ENCODE measurements around the gene L3MBTL2.
"Not testable (repeated sequence)": the region's sequence is repeated elsewhere in the genome, so short reads cannot be mapped to it uniquely, and the experiment has no call there.

The L3MBTL2 gene

GRCh38 chr22:41242396-41243117 lies 37.4 kb downstream of the L3MBTL2 start:
- no peak for DNase-seq

DNA sequence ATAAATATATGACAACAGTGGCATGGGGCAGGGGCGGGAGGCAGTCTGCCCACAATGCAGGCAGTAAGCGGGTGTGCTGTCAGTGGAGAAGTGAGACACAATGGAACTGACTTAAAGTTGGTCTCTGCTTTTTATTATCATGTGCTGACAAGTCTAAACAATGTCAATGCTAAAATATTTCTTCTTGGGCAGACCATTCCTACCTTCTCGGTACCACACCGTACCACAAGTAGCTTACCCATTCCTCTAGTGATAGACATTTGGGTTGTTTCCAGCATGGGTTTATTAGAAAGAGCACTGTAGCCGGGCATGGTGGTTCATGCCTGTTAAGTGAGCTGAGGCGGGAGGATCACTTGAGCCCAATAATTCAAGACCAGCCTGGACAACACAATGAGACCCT lies 38.2 kb downstream of the L3MBTL2 start:
- no peak for DNase-seq

GRCh38 chr22:41245917-41246499 lies 40.9 kb downstream of the L3MBTL2 start:
- no peak for DNase-seq

DNA sequence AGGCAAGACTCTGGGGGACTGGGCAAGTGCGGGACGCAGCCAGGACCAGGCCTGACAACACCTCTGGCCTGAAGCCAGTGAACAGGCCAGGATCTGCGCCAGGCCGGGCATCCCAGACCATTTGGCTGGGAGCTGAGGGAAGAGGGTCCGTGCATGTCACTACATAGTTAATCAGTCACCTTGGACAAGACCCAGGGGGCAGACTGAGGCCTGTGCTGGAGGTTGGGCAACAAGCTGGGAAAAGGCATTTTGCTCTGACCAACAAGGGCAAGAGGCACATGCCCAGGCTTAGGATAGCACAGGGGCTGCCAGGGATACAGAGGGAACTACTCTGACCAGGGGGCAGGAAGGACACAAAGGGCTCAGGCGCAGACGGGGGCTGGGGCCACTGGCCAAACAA lies 42.6 kb downstream of the L3MBTL2 start:
- no peak for DNase-seq

DNA sequence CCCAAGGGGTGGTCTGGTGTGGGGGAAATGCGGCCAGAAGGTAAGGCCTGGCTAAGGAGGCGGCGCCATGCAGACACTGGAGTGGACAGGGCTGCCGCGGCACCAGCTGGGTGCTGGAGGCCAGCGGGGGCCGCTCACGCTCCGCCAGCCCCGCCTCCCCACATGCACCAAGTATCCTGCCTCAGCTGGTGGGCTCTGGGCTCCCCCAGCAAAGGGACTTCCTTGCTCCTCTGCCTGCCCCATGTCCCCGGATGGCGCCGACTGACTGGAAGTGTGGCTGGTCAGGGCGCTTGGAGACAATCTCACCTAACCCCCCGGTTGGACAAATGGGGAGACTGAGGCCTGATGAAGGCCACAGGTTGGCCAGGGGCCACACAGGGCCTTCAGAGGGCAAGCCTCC lies 43.2 kb downstream of the L3MBTL2 start:
- DNase-seq, result no peak

- DNase-seq, result no peak
These were observed 43.6 kb downstream of the L3MBTL2 start for GRCh38 chr22:41248758-41249157.

DNA sequence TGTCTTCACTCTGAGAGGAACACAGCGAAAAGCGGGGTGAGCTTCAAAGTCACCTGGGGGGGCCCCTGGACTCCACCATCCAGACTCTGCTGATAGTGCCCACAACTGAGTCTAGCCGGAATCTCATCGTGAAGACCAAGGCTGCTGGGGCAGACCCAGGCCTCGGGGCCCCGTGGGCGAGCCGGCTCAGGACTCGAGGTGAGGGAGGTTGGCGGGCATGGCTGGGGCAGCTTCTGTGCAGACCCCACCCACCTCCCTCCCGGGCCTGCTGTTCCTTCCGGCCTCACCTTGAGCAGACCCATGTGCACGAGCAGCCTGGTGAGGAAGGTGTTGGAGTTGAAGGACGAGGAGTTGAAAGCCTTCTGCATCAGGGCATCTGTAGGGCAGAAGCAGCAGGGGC lies 44.3 kb downstream of the L3MBTL2 start:
- no peak for DNase-seq

- DNase-seq, result no peak
These were observed 45.0 kb downstream of the L3MBTL2 start for GRCh38 chr22:41250127-41250526.

- DNase-seq, result no peak
These were observed 47.3 kb downstream of the L3MBTL2 start for GRCh38 chr22:41252365-41252764.

DNA sequence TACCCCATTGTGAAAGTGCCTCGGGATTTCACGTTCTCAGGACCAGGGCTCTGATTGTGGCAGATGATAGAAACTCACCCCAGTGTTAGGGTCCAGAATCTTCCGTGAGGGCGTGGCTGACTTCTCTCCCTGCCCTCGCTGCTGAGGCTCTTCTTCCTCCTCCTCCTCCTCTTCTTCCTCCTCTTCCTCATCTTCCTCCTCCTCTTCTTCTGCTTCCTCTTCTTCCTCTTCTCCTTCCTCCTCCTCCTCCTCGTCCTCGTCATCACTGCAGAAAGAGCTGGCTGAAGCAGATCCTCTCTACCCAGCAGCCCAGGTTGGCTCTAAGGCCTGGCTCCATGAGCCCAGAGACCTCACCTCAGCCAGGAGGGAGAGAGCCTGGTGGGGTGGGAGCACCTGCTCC lies 49.1 kb downstream of the L3MBTL2 start:
- no peak for DNase-seq

- DNase-seq, result no peak
These were observed 51.4 kb downstream of the L3MBTL2 start for GRCh38 chr22:41256254-41257253.

DNA sequence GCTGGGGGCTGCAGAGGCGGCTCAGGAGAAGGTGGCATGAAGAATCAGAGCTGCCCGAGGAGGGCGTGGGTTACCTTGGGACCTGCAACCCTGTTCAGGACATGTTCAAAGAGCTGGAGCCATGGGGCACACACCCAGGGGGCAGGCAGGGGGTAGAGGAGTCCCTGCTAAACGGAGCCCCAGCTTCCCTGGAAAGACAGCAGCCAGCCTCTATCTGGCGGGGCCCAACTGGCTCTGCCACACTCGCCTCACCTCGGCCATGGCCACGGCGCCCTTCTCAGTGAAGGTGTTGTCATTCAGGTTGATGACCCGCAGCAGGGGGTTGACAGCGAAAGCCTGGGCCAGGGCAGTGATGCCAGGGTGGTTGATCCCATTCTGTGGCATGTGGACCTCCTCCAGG lies 52.6 kb downstream of the L3MBTL2 start:
- DNase-seq, result no peak

DNA sequence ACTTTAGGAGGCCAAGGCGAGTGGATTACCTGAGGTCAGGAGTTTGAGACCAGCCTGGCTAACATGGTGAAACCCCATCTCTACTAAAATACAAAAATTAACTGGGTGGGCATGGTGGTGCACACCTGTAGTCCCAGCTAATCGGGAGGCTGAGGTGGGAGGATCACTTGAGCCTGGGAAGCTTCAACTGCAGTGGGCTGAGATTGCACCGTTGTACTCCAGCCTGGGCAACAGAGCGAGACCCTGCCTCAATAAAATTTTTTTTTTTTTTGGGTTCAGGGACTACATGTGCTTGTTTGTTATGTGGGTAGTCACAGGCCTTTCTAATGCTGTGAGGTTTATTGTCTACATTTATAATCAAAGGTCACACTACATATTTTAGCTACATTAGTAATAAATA lies 54.6 kb downstream of the L3MBTL2 start:
- not testable (repeated sequence) for DNase-seq

- no peak for DNase-seq
These were observed 55.8 kb downstream of the L3MBTL2 start for GRCh38 chr22:41260871-41261270.

- no peak for DNase-seq
These were observed 56.6 kb downstream of the L3MBTL2 start for GRCh38 chr22:41261541-41262249.

GRCh38 chr22:41262250-41262765 lies 57.2 kb downstream of the L3MBTL2 start:
- no peak for DNase-seq

DNA sequence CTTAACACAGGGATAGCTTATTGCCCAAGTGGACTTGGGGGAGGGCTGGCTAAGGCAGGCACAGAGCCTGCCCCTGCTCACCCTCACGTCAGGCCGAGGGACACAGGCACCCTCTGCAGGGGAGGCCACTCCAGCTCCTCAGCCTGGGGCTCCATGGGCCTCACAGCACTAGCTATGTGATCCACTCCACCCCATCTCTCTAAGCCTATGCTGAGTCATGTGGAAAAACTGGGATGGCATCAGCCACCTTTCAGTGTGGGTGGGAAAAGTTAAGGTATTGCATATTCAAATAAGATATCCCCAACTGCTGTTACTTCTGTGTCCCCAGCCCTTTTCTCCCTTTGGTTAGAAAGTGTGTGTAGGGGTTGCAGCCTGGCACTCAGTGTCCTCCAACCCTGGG lies 58.6 kb downstream of the L3MBTL2 start:
- no peak for DNase-seq

- no peak for DNase-seq
These were observed 59.4 kb downstream of the L3MBTL2 start for GRCh38 chr22:41264408-41264941.

DNA sequence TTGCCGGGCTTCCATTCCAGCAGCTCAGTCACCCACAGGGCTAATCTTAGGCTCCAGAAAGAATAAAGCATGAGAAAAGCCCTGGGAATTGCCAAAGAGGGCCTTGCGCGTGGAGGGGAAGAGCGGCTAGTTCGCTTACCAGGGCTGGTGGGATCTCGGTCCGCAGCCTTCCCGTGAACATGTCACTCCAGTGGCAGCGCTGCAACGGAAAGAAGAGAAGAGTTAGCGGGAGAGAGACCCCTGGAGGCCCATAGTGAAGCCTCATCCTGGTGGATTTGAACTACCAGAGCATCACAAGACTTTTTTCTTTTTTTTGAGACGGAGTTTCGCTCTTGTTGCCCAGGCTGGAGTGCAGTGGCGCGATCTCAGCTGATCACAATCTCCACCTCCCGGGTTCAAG lies 62.8 kb downstream of the L3MBTL2 start:
- DNase-seq, result no peak

DNA sequence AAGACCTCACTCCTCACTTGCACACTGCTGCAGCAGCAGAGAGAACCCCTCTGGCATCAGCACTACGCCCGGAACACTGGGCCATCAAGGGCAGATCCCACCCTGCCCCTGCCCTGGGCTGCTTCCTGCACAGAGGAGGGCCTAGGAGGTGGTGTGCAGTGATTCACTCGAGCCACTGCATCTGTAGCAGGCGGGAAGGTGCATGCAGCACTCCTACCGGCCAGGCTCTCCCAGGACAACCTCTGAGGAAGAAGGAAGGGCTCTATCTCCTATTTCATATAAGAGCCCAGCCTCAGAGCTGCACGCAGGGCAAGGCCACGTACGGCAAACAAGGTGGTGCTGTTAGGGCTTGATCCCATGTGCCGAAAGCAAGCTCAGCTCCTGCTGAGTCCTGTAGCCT lies 66.7 kb downstream of the L3MBTL2 start:
- DNase-seq, result no peak

DNA sequence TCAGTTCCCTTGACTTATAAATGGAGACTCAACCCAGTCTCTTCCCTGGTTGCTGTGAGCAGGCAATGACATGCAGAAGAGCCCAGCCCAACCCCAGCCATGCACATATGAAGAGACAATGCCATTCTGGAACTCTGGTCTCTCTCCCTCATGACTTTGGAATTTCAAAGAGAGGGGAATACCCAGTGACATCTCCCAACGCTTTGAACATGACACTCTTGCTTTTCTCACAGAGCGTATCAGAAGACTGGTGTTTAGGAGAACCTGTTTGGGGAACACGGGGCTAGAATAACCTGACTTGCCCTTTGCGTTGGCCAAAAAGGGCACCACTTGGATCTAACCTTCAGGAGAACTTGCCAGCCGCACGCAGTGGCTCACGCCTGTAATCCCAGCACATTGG lies 68.0 kb downstream of the L3MBTL2 start:
- DNase-seq, result no peak

DNA sequence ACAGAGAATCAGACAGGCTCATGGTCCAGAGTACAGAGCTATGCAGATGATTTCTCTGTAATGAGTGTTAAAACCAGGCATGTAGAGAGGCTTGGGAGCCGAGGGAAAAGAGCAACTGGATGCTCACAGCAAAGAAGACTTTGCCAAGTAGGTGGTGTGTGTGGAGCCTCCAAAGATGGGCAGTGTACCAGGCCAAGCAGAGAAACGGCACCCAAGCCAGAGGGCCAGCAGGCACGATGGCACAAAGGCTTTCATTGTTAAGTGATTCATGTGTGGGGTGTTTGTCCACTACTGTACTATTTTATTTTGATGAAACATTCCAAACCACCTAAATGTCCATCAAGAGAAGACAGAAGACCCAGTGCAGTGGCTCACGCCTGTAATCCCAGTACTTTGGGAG lies 69.7 kb downstream of the L3MBTL2 start:
- DNase-seq, result no peak

DNA sequence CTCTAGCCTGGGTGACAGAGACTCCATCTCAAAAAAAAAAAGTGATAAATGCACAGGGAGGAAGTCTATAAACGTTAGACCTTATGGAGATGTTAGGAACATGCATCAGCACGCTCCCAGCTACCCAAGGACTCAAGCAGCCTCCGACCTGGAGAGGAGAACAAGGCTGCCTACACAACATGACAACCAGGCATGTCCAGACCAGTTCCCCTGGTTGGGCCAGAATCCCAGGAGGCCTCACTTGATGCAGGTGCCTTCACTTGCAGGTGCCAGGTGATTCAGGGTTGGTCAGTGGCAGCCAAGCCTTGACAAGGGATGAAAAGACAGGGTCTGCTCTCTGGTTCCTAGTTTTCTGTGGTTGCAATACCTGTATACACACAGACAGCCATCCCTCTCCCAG lies 75.0 kb downstream of the L3MBTL2 start:
- no peak for DNase-seq

All from activated effector memory CD4-positive, alpha-beta T cell treated with Interleukin-2 at 50 U/mL for 16 hours (primary cell).